ENCODE data around the gene GRP. TPM values are rescaled to one million over a fixed set of nuclear protein-coding genes. Genes with fewer than 3 reads are reported as not detected.

Gene GRP
- total RNA-seq, 3 donors from 2014 or later (not counting 1 experiment from before 2014, with no cell fraction given): not detected

Other genes with a start within 250 kb of the GRP start
- gene SEC11C, start 80.3 kb upstream of the GRP start, total RNA-seq: 10 to 100 TPM; 50.9 to 76.4 (median 54.8) TPM
- gene RAX, start 53.3 kb downstream of the GRP start, total RNA-seq: not detected
- gene CPLX4, start 98.5 kb downstream of the GRP start, total RNA-seq: not detected
- 10 to 100 TPM; 50.1 to 58.3 (median 57.6) TPM for gene LMAN1, start 139.1 kb downstream of the GRP start, total RNA-seq